OCI-LY1 (cell line): Measurements from ENCODE around the gene INS.

ENCODE experiments used
- H2AFZ ChIP-seq: fragments of 200-600 bp; sonication (generic), shearing (Covaris generic); 2 replicates; pipeline ENCODE4 v1.6.0; 2014; ENCODE audit warnings: antibody characterized with exemption, mild to moderate bottlenecking, low read length
- H3F3A ChIP-seq: fragments of 200-600 bp; sonication (generic), shearing (Covaris generic); 2 replicates; pipeline ENCODE4 v1.6.0; 2014; ENCODE audit warnings: mild to moderate bottlenecking, antibody characterized with exemption, low read length, moderate library complexity; ENCODE audit not compliant: insufficient read depth
- H3K27ac ChIP-seq: fragments of 200-600 bp; sonication (generic); 2 replicates; pipeline ENCODE4 v1.5.1; 2014; ENCODE audit warnings: low read length, mixed run types, mild to moderate bottlenecking, low read depth; ENCODE audit not compliant: poor library complexity, severe bottlenecking
- H3K27me3 ChIP-seq: fragments of 200-600 bp; sonication (generic); 2 replicates; pipeline ENCODE4 v1.6.0; 2014; ENCODE audit warnings: antibody characterized with exemption, mild to moderate bottlenecking, low read length, moderate library complexity; ENCODE audit not compliant: insufficient read depth
- H3K36me3 ChIP-seq: fragments of 200-600 bp; sonication (generic); 2 replicates; pipeline ENCODE4 v1.6.1; 2014; ENCODE audit warnings: mild to moderate bottlenecking, antibody characterized with exemption, low read length, moderate library complexity, mixed read lengths; ENCODE audit not compliant: insufficient read depth
- H3K4me1 ChIP-seq: fragments of 200-600 bp; sonication (generic); 2 replicates; pipeline ENCODE4 v1.5.1; 2014; ENCODE audit warnings: mild to moderate bottlenecking, low read length, moderate library complexity; ENCODE audit not compliant: insufficient read depth, severe bottlenecking
- H3K4me2 ChIP-seq: fragments of 200-600 bp; sonication (generic), shearing (Covaris generic); 2 replicates; pipeline ENCODE4 v1.6.1; 2014; ENCODE audit warnings: low read length
- H3K4me3 ChIP-seq: fragments of 200-600 bp; sonication (generic); 2 replicates; pipeline ENCODE4 v1.5.1; 2014; ENCODE audit warnings: low read length, low read depth, mild to moderate bottlenecking, mixed read lengths; ENCODE audit not compliant: poor library complexity, severe bottlenecking
- H3K79me2 ChIP-seq: fragments of 200-600 bp; shearing (Covaris generic); 2 replicates; pipeline ENCODE4 v1.6.1; 2016; ENCODE audit warnings: mixed run types, low read length, mixed read lengths; ENCODE audit not compliant: insufficient read depth
- H3K9ac ChIP-seq: fragments of 200-600 bp; sonication (generic), shearing (Covaris generic); 2 replicates; pipeline ENCODE4 v1.6.1; 2014; ENCODE audit warnings: mild to moderate bottlenecking, low read length, mixed read lengths
- H3K9me2 ChIP-seq: fragments of 200-600 bp; sonication (generic), shearing (Covaris generic); 2 replicates; pipeline ENCODE4 v1.6.1; 2014; ENCODE audit warnings: low read depth, mild to moderate bottlenecking, low read length, mixed read lengths
- H3K9me3 ChIP-seq: fragments of 200-600 bp; shearing (Covaris generic); 2 replicates; pipeline ENCODE4 v1.6.1; 2014; ENCODE audit warnings: low read length, mixed read lengths
- H4K20me1 ChIP-seq: fragments of 200-600 bp; sonication (generic), shearing (Covaris generic); 2 replicates; pipeline ENCODE4 v1.6.0; 2016; ENCODE audit warnings: mild to moderate bottlenecking, low read length; ENCODE audit not compliant: insufficient read depth
- EZH2 ChIP-seq: fragments of 200-600 bp; sonication (generic), shearing (Covaris generic); IDR thresholded peaks from 2 replicates; pipeline ENCODE4 v1.8.0; 2017; ENCODE audit warnings: borderline replicate concordance, mixed run types, mild to moderate bottlenecking, antibody characterized with exemption, low read length, moderate library complexity, mixed read lengths
- TF ChIP-seq, protein P1 (sequence below): fragments of 200-600 bp; sonication (generic), shearing (Covaris generic); IDR thresholded peaks from 2 replicates; pipeline ENCODE4 v1.5.1; 2017; ENCODE audit warnings: mild to moderate bottlenecking, antibody characterized with exemption, low read length, moderate library complexity, mixed read lengths

Gene INS

GRCh38 chr11:2209370-2209801, 48.4 kb upstream of the INS start:
- H3F3A ChIP-seq = no peaks in the 10 kb centered on the region
- H3K9ac ChIP-seq = no peak overlapping the region
- no peak overlapping the region for H3K4me2 ChIP-seq
- no peaks in the 10 kb centered on the region for H3K27me3 ChIP-seq
- H3K9me2 ChIP-seq = no peaks in the 10 kb centered on the region
- no peak overlapping the region for H3K4me3 ChIP-seq
- H3K36me3 ChIP-seq = no peaks in the 10 kb centered on the region
- no peaks in the 10 kb centered on the region for H3K9me3 ChIP-seq
- no peak for TF ChIP-seq EZH2
- TF ChIP-seq, protein P1, sequence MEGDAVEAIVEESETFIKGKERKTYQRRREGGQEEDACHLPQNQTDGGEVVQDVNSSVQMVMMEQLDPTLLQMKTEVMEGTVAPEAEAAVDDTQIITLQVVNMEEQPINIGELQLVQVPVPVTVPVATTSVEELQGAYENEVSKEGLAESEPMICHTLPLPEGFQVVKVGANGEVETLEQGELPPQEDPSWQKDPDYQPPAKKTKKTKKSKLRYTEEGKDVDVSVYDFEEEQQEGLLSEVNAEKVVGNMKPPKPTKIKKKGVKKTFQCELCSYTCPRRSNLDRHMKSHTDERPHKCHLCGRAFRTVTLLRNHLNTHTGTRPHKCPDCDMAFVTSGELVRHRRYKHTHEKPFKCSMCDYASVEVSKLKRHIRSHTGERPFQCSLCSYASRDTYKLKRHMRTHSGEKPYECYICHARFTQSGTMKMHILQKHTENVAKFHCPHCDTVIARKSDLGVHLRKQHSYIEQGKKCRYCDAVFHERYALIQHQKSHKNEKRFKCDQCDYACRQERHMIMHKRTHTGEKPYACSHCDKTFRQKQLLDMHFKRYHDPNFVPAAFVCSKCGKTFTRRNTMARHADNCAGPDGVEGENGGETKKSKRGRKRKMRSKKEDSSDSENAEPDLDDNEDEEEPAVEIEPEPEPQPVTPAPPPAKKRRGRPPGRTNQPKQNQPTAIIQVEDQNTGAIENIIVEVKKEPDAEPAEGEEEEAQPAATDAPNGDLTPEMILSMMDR = no peak
- no peaks in the 10 kb centered on the region for H4K20me1 ChIP-seq
- H3K27ac ChIP-seq = no peak overlapping the region
- no peak overlapping the region for H2AFZ ChIP-seq
- H3K4me1 ChIP-seq = no peaks in the 10 kb centered on the region
- no peaks in the 10 kb centered on the region for H3K79me2 ChIP-seq

GRCh38 chr11:2208691-2209369, 47.8 kb upstream of the INS start:
- no peaks in the 10 kb centered on the region for H3F3A ChIP-seq
- no peaks in the 10 kb centered on the region for H3K79me2 ChIP-seq
- no peaks in the 10 kb centered on the region for H3K9me3 ChIP-seq
- TF ChIP-seq, protein P1 = no peak
- no peak for TF ChIP-seq EZH2
- H2AFZ ChIP-seq = no peak overlapping the region
- no peak overlapping the region for H3K4me2 ChIP-seq
- no peaks in the 10 kb centered on the region for H4K20me1 ChIP-seq
- H3K4me1 ChIP-seq = no peaks in the 10 kb centered on the region
- no peaks in the 10 kb centered on the region for H3K27me3 ChIP-seq
- no peaks in the 10 kb centered on the region for H3K36me3 ChIP-seq
- H3K4me3 ChIP-seq = no peak overlapping the region
- H3K9me2 ChIP-seq = no peaks in the 10 kb centered on the region
- H3K9ac ChIP-seq = no peak overlapping the region
- no peak overlapping the region for H3K27ac ChIP-seq

DNA sequence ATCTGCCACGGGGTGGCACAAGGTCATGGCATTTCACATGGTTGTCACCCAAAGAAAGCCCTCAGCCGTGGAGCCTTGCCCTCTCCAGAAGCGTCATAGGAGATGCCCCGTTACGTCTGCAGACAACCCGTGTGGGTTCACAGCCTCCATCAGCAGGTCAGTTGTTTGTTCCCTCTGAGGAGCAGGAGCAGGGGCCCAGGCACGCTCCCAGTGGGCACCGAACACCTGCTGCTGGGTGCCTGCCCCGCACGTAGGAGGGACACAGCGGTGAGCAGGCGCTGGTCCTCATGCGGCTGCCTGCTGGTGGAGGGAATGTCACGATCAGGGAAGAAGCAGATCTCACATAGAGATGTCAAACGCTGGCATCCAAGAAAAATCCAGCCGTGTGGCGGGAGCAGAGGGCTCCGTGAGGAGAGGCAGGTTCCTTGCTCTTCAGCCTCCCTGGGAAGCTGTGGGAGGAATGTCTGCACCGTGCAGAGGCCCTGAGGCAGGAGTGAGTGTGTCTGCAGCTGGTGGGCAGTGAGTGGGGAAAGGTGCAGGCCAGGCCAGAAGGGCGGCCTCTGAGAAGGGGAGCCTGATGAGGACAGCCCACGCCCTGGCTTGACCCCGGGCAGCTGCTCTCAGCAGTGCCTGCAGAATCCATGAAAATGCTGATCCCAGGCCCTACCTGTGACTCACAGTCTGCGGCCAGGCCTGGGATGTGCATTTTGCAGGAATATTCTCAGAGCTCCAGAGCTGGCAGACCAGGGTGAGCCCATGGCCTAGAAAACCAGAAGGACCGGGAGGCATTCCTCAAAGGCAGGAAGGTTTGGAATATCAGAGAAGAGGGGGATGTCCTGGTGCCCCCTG, 47.0 kb upstream of the INS start:
- Histone ChIP-seq H3F3A (no peaks in the 10 kb centered on the region), H3K4me1 (no peaks in the 10 kb centered on the region), H4K20me1 (no peaks in the 10 kb centered on the region), H3K9me3 (no peaks in the 10 kb centered on the region), H3K4me2 (no peak overlapping the region), H3K36me3 (no peaks in the 10 kb centered on the region), H3K9me2 (no peaks in the 10 kb centered on the region), H3K4me3 (no peak overlapping the region), H3K79me2 (no peaks in the 10 kb centered on the region), H2AFZ (no peak overlapping the region), H3K9ac (no peak overlapping the region), H3K27ac (no peak overlapping the region), H3K27me3 (no peaks in the 10 kb centered on the region)
- no peak for TF ChIP-seq EZH2
- TF ChIP-seq, protein P1 = no peak
